Body of pancreas (tissue), 4 donors: ENCODE measurements around the gene WSCD1.

Experiments
- POLR2A ChIP-seq, 3 donors: fragments of 450-650 bp; IDR thresholded peaks; one replicate each; pipeline ENCODE4 v1.6.1; 2016; ENCODE audit warnings: antibody characterized with exemption in 3 of 3, mild to moderate bottlenecking in 2 of 3
- TF ChIP-seq, protein P1 (sequence below), 7 experiments: fragments of 450-650 bp in 4 of 7; fragments of 200-600 bp in 3 of 7; sonication (generic) in 3 of 7; IDR thresholded peaks; one replicate each; pipeline ENCODE4 v1.5.1; 2016 to 2019; ENCODE audit warnings: antibody characterized with exemption in 7 of 7

DNA sequence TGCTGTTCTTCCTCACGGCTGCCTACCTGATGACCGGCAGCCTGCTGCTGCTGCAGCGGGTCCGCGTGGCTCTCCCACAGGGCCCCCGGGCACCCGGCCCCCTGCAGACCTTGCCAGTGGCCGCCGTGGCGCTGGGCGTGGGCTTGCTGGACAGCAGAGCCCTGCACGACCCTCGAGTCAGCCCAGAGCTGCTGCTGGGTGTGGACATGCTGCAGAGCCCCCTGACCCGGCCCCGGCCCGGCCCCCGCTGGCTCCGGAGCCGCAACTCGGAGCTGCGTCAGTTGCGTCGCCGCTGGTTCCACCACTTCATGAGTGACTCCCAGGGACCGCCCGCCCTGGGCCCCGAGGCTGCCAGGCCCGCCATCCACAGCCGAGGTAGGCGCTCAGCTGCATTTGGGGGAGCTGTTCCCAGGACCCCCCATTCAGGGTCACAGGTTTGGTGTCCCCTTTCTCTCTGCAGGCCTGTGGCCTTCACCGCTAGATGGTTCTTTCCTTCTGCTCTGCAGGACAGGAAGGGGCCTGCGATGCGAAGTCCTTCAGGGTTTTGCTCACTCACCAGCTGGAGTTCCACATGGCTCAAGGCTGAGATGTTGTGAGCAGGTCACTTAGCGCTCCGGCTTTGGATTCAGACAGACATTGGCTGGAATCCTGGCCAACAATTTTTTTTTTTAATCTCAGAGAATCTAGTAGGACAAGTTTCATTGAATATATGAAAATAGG is 10.7 kb downstream of the WSCD1 start:
- TF ChIP-seq, protein P1, sequence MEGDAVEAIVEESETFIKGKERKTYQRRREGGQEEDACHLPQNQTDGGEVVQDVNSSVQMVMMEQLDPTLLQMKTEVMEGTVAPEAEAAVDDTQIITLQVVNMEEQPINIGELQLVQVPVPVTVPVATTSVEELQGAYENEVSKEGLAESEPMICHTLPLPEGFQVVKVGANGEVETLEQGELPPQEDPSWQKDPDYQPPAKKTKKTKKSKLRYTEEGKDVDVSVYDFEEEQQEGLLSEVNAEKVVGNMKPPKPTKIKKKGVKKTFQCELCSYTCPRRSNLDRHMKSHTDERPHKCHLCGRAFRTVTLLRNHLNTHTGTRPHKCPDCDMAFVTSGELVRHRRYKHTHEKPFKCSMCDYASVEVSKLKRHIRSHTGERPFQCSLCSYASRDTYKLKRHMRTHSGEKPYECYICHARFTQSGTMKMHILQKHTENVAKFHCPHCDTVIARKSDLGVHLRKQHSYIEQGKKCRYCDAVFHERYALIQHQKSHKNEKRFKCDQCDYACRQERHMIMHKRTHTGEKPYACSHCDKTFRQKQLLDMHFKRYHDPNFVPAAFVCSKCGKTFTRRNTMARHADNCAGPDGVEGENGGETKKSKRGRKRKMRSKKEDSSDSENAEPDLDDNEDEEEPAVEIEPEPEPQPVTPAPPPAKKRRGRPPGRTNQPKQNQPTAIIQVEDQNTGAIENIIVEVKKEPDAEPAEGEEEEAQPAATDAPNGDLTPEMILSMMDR (IDR thresholded peaks at IDR 0.05), result no peak
- TF ChIP-seq POLR2A (IDR thresholded peaks at IDR 0.05), result no peak
